ENCODE results near the gene MGRN1.

Gene MGRN1

GRCh38 chr16:4696172-4696904 is 71.7 kb downstream of the MGRN1 start:
- Mint-ChIP-seq H3K4me1 (ENCODE audit: low read depth) (peaks cover 24% of the 10 kb centered on the region), H3K4me3 (no peak overlapping the region), H3K36me3 (no peaks in the 10 kb centered on the region), H3K27ac (no peak overlapping the region), H3K9me3 (ENCODE audit: low read depth) (no peaks in the 10 kb centered on the region), H3K27me3 (no peaks in the 10 kb centered on the region)

GRCh38 chr16:4696905-4697847 is 72.5 kb downstream of the MGRN1 start:
- no peak overlapping the region for H3K4me3 Mint-ChIP-seq
- no peaks in the 10 kb centered on the region for H3K36me3 Mint-ChIP-seq

GRCh38 chr16:4697848-4698291 is 73.2 kb downstream of the MGRN1 start:
- H3K4me3 Mint-ChIP-seq = no peak overlapping the region
- peaks cover 19% of the 10 kb centered on the region for H3K4me1 Mint-ChIP-seq (ENCODE audit: low read depth)
- H3K36me3 Mint-ChIP-seq = no peaks in the 10 kb centered on the region
- H3K27me3 Mint-ChIP-seq = no peaks in the 10 kb centered on the region
- H3K27ac Mint-ChIP-seq = no peak overlapping the region
- H3K9me3 Mint-ChIP-seq (ENCODE audit: low read depth) = no peaks in the 10 kb centered on the region

More at GRCh38 chr16:4696905-4697847, 72.5 kb downstream of the MGRN1 start:
- Mint-ChIP-seq H3K4me1 (ENCODE audit: low read depth) (peaks cover 24% of the 10 kb centered on the region), H3K27me3 (no peaks in the 10 kb centered on the region), H3K9me3 (ENCODE audit: low read depth) (no peaks in the 10 kb centered on the region), H3K27ac (no peak overlapping the region)

GRCh38 chr16:4698321-4699045 is 73.9 kb downstream of the MGRN1 start:
- Mint-ChIP-seq H3K4me3 (no peak overlapping the region), H3K27ac (no peak overlapping the region), H3K9me3 (ENCODE audit: low read depth) (no peaks in the 10 kb centered on the region), H3K36me3 (no peaks in the 10 kb centered on the region), H3K4me1 (ENCODE audit: low read depth) (peaks cover 17% of the 10 kb centered on the region), H3K27me3 (no peaks in the 10 kb centered on the region)

GRCh38 chr16:4699046-4699556 is 74.5 kb downstream of the MGRN1 start:
- Mint-ChIP-seq H3K4me1 (ENCODE audit: low read depth) (peaks cover 17% of the 10 kb centered on the region), H3K36me3 (no peaks in the 10 kb centered on the region), H3K9me3 (ENCODE audit: low read depth) (no peaks in the 10 kb centered on the region), H3K27ac (no peak overlapping the region), H3K4me3 (no peak overlapping the region), H3K27me3 (no peaks in the 10 kb centered on the region)

- Mint-ChIP-seq H3K9me3 (ENCODE audit: low read depth) (no peaks in the 10 kb centered on the region), H3K27me3 (no peaks in the 10 kb centered on the region), H3K4me1 (ENCODE audit: low read depth) (peaks cover 12% of the 10 kb centered on the region), H3K36me3 (no peaks in the 10 kb centered on the region), H3K4me3 (no peak overlapping the region), H3K27ac (no peak overlapping the region)
These were observed 75.9 kb downstream of the MGRN1 start for GRCh38 chr16:4700380-4700996.

- Mint-ChIP-seq H3K27me3 (no peaks in the 10 kb centered on the region), H3K4me1 (ENCODE audit: low read depth) (peaks cover 10% of the 10 kb centered on the region), H3K36me3 (no peaks in the 10 kb centered on the region), H3K9me3 (ENCODE audit: low read depth) (no peaks in the 10 kb centered on the region), H3K4me3 (no peak overlapping the region), H3K27ac (no peak overlapping the region)
These were observed 76.5 kb downstream of the MGRN1 start for GRCh38 chr16:4700997-4701743.

GRCh38 chr16:4701791-4702465 is 77.3 kb downstream of the MGRN1 start:
- Mint-ChIP-seq H3K9me3 (ENCODE audit: low read depth) (no peaks in the 10 kb centered on the region), H3K4me1 (ENCODE audit: low read depth) (peaks cover 10% of the 10 kb centered on the region), H3K27ac (no peak overlapping the region), H3K27me3 (no peaks in the 10 kb centered on the region), H3K36me3 (peaks cover 4% of the 10 kb centered on the region), H3K4me3 (no peak overlapping the region)

GRCh38 chr16:4702466-4702808 is 77.8 kb downstream of the MGRN1 start:
- H3K36me3 Mint-ChIP-seq = peaks cover 6% of the 10 kb centered on the region
- H3K27me3 Mint-ChIP-seq = no peaks in the 10 kb centered on the region
- no peaks in the 10 kb centered on the region for H3K9me3 Mint-ChIP-seq (ENCODE audit: low read depth)
- peaks cover 10% of the 10 kb centered on the region for H3K4me1 Mint-ChIP-seq (ENCODE audit: low read depth)
- no peak overlapping the region for H3K4me3 Mint-ChIP-seq
- H3K27ac Mint-ChIP-seq = no peak overlapping the region

GRCh38 chr16:4703906-4704305 is 79.3 kb downstream of the MGRN1 start:
- Mint-ChIP-seq H3K4me1 (ENCODE audit: low read depth) (peaks cover 10% of the 10 kb centered on the region), H3K27ac (no peak overlapping the region), H3K9me3 (ENCODE audit: low read depth) (no peaks in the 10 kb centered on the region), H3K27me3 (no peaks in the 10 kb centered on the region), H3K36me3 (peaks cover 6% of the 10 kb centered on the region), H3K4me3 (no peak overlapping the region)

- Mint-ChIP-seq H3K9me3 (ENCODE audit: low read depth) (no peaks in the 10 kb centered on the region), H3K27ac (no peak overlapping the region), H3K4me1 (ENCODE audit: low read depth) (peaks cover 10% of the 10 kb centered on the region), H3K36me3 (peaks cover 6% of the 10 kb centered on the region), H3K27me3 (no peaks in the 10 kb centered on the region), H3K4me3 (no peak overlapping the region)
These were observed 79.9 kb downstream of the MGRN1 start for GRCh38 chr16:4704491-4704890.

- Mint-ChIP-seq H3K27ac (no peak overlapping the region), H3K36me3 (peaks cover 6% of the 10 kb centered on the region), H3K27me3 (no peaks in the 10 kb centered on the region), H3K4me3 (no peak overlapping the region), H3K4me1 (ENCODE audit: low read depth) (peaks cover 6% of the 10 kb centered on the region), H3K9me3 (ENCODE audit: low read depth) (no peaks in the 10 kb centered on the region)
These were observed 80.3 kb downstream of the MGRN1 start for GRCh38 chr16:4704913-4705312.

- H3K9me3 Mint-ChIP-seq (ENCODE audit: low read depth) = no peaks in the 10 kb centered on the region
- no peak overlapping the region for H3K27ac Mint-ChIP-seq
- no peaks in the 10 kb centered on the region for H3K4me1 Mint-ChIP-seq (ENCODE audit: low read depth)
- no peaks in the 10 kb centered on the region for H3K27me3 Mint-ChIP-seq
- H3K36me3 Mint-ChIP-seq = peaks cover 6% of the 10 kb centered on the region
- H3K4me3 Mint-ChIP-seq = no peak overlapping the region
These were observed 82.2 kb downstream of the MGRN1 start for GRCh38 chr16:4706871-4707270.
